Ishikawa (cell line): ENCODE data around the gene DVL2.

Experiments
- CEBPB ChIP-seq: IDR thresholded peaks from 2 replicates; pipeline ENCODE4 v1.6.1; 2012
- CREB1 ChIP-seq: IDR thresholded peaks from 2 replicates; pipeline ENCODE4 v1.6.1; 2012; ENCODE audit warnings: low read depth
- EGR1 ChIP-seq: IDR thresholded peaks from 2 replicates; pipeline ENCODE4 v1.6.1; 2012
- EP300 ChIP-seq: IDR thresholded peaks from 2 replicates; pipeline ENCODE4 v1.6.1; 2012; ENCODE audit warnings: borderline replicate concordance
- FOXM1 ChIP-seq: IDR thresholded peaks from 2 replicates; pipeline ENCODE4 v1.6.1; 2012; ENCODE audit warnings: low read depth, borderline replicate concordance
- MAX ChIP-seq: IDR thresholded peaks from 2 replicates; pipeline ENCODE4 v1.6.1; 2012
- RAD21 ChIP-seq: IDR thresholded peaks from 2 replicates; pipeline ENCODE4 v1.6.1; 2012; ENCODE audit warnings: low read depth
- REST ChIP-seq: IDR thresholded peaks from 2 replicates; pipeline ENCODE4 v1.6.1; 2012; ENCODE audit warnings: low read depth, mild to moderate bottlenecking
- TAF1 ChIP-seq: IDR thresholded peaks from 2 replicates; pipeline ENCODE4 v1.6.1; 2012; ENCODE audit warnings: low read depth, mild to moderate bottlenecking
- TCF12 ChIP-seq: IDR thresholded peaks from 2 replicates; pipeline ENCODE4 v1.6.1; 2012; ENCODE audit warnings: low read depth
- USF1 ChIP-seq: IDR thresholded peaks from 2 replicates; pipeline ENCODE4 v1.6.1; 2012
- YY1 ChIP-seq: IDR thresholded peaks from 2 replicates; pipeline ENCODE4 v1.6.1; 2012; ENCODE audit warnings: low read depth
- ZBTB7A ChIP-seq: IDR thresholded peaks from 2 replicates; pipeline ENCODE4 v1.6.1; 2012; ENCODE audit warnings: low read depth

- TF ChIP-seq TAF1 (no peak), REST (no peak), TCF12 (no peak), FOXM1 (no peak), CREB1 (no peak), RAD21 (no peak), EP300 (no peak), MAX (no peak), EGR1 (no peak), YY1 (no peak), CEBPB (no peak), ZBTB7A (no peak), USF1 (no peak)
These were observed 38.3 kb downstream of the DVL2 start for GRCh38 chr17:7195971-7196370.
